GM23248 (cell line): Measurements from ENCODE around the gene ZDHHC5.
"Not testable (repeated sequence)": the region's sequence is repeated elsewhere in the genome, so short reads cannot be mapped to it uniquely, and the experiment has no call there.

Experiments
- EZH2 ChIP-seq: fragments of 200-600 bp; sonication (generic); IDR thresholded peaks from 2 replicates; pipeline ENCODE4 v1.6.1; 2018; ENCODE audit warnings: antibody characterized with exemption, mild to moderate bottlenecking; ENCODE audit not compliant: insufficient read depth, poor library complexity, severe bottlenecking
- EZH2phosphoT487 ChIP-seq: fragments of 200-600 bp; sonication (generic); IDR thresholded peaks from 2 replicates; pipeline ENCODE4 v1.6.1; 2018; ENCODE audit warnings: antibody characterized with exemption, moderate library complexity, mild to moderate bottlenecking, low read depth; ENCODE audit not compliant: insufficient read depth

DNA sequence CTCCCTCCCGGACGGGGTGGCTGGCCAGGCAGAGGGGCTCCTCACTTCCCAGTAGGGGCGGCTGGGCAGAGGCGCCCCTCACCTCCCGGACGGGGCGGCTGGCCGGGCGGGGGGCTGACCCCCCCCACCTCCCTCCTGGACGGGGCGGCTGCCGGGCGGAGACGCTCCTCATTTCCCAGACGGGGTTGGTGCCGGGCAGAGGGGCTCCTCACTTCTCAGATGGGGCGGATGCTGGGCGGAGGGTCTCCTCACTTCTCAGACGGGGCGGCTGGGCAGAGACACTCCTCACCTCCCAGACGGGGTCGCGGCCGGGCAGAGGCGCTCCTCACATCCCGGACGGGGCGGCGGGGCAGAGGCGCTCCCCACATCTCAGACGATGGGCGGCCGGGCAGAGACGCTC is 48.8 kb downstream of the ZDHHC5 start:
- TF ChIP-seq EZH2phosphoT487, EZH2: not testable (repeated sequence)
